T-helper 1 cell (primary cell): Measurements from ENCODE around the gene PRRC2B.
"Not testable (repeated sequence)": the region's sequence is repeated elsewhere in the genome, so short reads cannot be mapped to it uniquely, and the experiment has no call there.

Source experiments
- DNase-seq, 5 donors: peaks; one replicate each; pipeline ENCODE4 v3.0.0-alpha.2; 2012 to 2020

PRRC2B gene

DNA sequence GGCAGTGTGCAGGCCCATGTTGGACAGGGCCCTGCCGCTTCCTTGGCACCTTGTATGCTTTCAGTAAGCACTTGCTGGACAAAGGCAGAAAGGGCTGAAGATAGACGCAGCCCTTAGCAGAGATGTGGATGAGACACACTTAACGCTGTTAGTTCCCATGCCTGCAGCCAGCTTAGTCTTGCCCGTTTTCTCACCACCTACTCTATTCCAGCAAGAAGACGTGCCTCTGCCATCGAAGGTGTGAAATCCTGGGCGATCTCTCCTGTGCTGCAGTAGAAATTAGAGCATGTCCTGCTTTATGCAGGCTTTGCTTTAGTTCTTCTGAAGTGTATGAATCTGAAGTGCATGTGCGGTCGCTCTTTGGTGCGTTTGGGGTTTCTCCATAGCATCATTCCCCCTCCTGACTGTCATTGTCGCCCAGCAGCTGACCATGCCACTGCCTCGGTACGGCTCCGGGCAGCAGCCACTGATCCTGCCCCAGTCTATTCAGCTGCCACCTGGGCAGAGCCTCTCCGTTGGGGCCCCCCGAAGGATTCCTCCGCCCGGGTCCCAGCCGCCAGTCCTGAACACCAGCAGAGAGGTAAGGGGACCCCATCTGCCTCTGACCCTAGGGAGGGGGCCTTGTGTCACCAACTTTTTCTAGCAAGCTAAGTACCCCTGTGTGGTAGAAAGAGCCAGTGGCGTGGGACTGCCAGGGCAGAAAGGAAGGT is 97.3 kb downstream of the PRRC2B start:
- DNase-seq = no peak

DNA sequence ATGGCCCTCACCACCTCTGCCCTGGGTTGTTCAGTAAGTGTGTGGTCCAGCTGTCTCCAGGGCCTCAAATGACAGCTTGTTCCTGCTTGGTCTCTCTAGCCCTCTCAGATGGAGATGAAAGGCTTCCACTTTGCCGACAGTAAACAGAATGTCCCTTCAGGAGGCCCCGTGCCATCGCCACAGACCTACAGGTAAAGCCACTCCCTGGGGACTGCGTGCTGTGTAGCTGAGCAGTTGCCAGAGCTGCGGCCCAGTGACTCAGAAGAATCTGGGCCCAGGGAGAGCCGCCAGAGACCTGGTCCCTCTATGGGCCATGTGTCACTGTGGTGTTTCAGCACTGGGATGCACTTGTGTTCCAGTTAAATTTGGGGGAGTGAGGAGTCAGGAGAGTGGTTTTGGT is 98.2 kb downstream of the PRRC2B start:
- DNase-seq = no peak

GRCh38 chr9:131494296-131494870 is 100.5 kb downstream of the PRRC2B start:
- DNase-seq = no peak

GRCh38 chr9:131495785-131496184 is 101.9 kb downstream of the PRRC2B start:
- DNase-seq = no peak

- DNase-seq = no peak
Observed at GRCh38 chr9:131496844-131497405, 103.0 kb downstream of the PRRC2B start.

- DNase-seq = no peak
Observed at GRCh38 chr9:131499254-131499767, 105.4 kb downstream of the PRRC2B start.

- DNase-seq = peak; percentile 34 to 79 (median 59)
Observed at GRCh38 chr9:131500377-131500776, 106.5 kb downstream of the PRRC2B start.

GRCh38 chr9:131500939-131501541 is 107.2 kb downstream of the PRRC2B start:
- DNase-seq = peak in 4 of 5 donors; percentile 18 to 54 (median 29)

- peak; percentile 81 to 92 (median 83) for DNase-seq
Observed at GRCh38 chr9:131502781-131503625, 109.1 kb downstream of the PRRC2B start, which contains the start of gene POMT1. Gene POMT1 (plus strand): TSS chr9:131502918. CDS start chr9:131504219, 1,301 bp downstream.

DNA sequence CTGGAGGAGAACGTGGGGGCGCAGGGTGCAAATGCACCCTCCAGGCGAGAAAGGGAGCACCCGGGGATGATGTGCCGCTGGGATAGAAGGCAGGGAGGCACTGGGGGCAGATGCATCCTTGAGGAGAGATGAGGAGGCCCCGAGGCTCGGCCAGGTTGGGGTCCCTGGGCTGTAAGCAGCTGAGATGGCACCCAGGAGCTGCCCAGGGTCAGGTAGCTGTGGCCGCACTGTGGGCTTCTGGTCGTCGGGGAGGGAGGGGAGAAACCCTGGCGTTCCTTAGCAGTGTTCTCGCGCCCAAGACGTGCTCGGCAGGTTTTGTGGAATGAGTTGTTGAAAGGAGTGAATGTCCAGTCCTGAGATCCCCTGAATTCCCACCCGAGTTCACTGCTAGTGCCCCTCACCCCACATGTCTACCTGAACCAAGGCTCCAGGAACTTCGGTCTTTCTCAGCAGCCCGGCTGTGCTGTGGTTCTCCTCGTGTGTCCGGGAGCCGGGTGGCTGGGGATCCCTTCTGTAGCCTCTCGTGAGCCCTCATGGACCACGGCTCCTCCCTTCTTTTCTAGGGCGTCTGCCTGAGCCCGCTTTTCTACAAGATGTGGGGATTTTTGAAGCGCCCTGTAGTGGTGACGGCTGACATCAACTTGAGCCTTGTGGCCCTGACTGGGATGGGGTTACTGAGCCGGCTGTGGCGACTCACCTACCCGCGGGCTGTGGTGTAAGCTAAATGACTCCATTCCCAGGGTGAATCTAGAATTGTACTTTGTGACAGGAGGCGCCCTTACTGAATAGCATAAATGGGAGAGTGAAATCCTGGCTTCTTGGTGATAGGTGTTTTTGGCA is 110.0 kb downstream of the PRRC2B start:
- DNase-seq = peak in 4 of 5 donors; percentile 25 to 72 (median 36)

DNA sequence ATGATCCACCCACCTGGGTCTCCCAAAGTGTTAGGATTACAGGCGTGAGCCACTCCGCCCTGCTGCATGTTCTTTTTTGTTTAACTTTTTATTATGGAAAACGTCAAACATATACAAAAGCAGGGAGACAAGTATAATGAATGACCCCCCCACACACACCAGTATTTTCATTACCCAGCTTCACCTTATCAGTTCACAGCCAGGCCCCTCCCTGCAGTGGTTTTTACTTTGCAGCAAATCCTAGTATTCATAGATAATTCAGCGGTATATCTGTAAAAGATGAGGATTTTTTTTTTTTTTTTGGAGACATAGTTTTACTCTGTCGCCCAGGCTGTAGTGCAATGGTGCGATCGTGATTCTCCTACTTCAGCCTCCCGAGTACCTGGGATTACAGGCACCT is 111.1 kb downstream of the PRRC2B start:
- no peak for DNase-seq

DNA sequence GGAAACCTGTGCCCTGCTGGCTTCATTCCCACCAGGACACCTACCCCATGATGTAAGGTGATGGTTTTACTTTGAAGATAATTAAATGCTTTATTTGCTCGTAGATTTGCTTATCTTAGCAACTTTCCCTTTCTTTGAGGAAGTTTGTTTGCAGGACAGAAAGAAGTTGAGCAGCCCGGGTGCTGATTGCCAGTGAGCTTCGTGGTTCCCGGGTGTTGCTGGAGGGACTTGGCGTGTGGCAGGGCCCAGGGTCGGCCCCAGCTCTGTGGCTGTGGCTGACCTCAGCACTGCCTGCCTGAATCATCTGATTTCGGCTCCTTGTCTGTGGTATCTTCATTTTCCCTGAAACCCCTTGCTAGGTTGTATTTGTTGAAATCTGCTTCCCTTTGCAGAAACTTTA is 117.5 kb downstream of the PRRC2B start:
- DNase-seq = no peak

- no peak for DNase-seq
Observed at GRCh38 chr9:131511880-131512279, 118.0 kb downstream of the PRRC2B start.

DNA sequence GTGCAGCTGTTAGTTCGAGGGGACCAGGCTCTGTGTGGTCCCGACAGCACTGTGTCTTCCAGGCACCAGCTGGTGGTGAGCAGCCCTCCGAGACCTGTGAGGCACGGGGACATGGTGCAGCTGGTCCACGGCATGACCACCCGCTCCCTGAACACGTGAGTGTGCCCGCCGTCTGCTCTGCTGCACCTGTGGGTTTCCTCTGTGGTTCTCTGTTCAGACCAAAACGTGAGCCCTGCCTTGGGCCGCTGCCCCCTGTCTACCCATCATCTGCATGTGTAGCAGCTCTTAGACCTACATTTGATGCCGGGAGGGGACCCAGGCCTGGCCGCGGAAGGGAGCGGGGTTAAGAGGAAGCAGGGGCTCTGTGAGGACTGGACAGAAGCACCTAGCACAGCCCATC is 119.3 kb downstream of the PRRC2B start:
- DNase-seq = no peak

- not testable (repeated sequence) for DNase-seq
Observed at GRCh38 chr9:131515559-131516031, 121.7 kb downstream of the PRRC2B start.

GRCh38 chr9:131516100-131516499 is 122.2 kb downstream of the PRRC2B start:
- DNase-seq = no peak

GRCh38 chr9:131516930-131517329 is 123.0 kb downstream of the PRRC2B start:
- DNase-seq = no peak

- no peak for DNase-seq
Observed at GRCh38 chr9:131517761-131518190, 123.9 kb downstream of the PRRC2B start.

DNA sequence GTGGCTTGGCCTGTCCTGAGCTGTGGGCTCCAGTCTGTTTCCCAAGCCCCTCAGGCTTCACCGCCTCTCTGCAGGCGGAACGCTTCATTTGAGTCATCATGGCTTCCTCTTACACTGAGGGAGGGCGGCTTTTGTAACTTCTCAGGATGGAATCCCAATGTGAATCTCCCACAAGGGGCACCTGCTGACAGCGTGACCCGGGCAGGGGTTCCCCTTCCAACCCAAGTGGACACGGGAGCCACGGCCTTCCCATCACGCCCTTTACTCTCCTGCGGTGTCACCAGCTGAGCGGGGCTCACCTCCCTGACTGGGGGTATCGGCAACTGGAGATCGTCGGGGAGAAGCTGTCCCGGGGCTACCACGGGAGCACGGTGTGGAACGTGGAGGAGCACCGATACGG is 124.7 kb downstream of the PRRC2B start:
- DNase-seq = no peak

- DNase-seq = no peak
Observed at GRCh38 chr9:131520503-131520902, 126.6 kb downstream of the PRRC2B start.

DNA sequence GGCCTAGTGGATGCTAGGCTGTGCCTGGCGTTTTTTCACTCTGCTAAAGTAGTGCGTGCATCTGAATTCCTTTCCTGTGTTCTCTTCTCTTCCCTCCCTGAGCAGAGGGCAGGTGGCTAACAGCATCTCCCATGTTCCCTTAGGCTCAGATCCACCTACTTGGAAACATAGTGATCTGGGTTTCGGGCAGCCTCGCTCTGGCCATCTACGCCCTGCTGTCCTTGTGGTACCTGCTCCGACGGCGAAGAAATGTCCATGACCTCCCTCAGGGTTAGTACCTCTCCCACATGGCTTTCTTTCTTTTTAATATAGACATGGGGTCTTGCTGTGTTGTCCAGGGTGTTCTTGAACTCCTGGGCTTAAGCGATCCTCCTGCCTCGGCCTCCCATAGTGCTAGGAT is 127.3 kb downstream of the PRRC2B start:
- no peak for DNase-seq
